Hepatocyte (in vitro differentiated cells): ENCODE measurements around the gene RABGAP1. TPM values are rescaled to one million over a fixed set of nuclear protein-coding genes. Genes with fewer than 3 reads are reported as not detected.

ENCODE experiments used
- DNase-seq: peaks from one replicate; pipeline ENCODE4 v3.0.0-alpha.2; 2016; ENCODE audit warnings: low spot score
- H2AFZ ChIP-seq: fragments of 200-600 bp; sonication (generic); 2 replicates; pipeline ENCODE4 v1.6.0; 2016; ENCODE audit warnings: antibody characterized with exemption, mild to moderate bottlenecking
- H3K27ac ChIP-seq: fragments of 200-600 bp; sonication (generic); 2 replicates; pipeline ENCODE4 v1.5.1; 2016; ENCODE audit warnings: mild to moderate bottlenecking
- H3K27me3 ChIP-seq: fragments of 200-600 bp; sonication (generic); 2 replicates; pipeline ENCODE4 v1.6.1; 2016
- H3K36me3 ChIP-seq: fragments of 200-600 bp; sonication (generic); replicated peaks from 2 replicates; pipeline ENCODE4 v1.5.1; 2016; ENCODE audit warnings: low read depth; ENCODE audit not compliant: insufficient read depth
- H3K4me1 ChIP-seq: fragments of 200-600 bp; sonication (generic); 2 replicates; pipeline ENCODE4 v1.5.1; 2016; ENCODE audit warnings: mild to moderate bottlenecking, moderate library complexity; ENCODE audit not compliant: insufficient read depth
- H3K4me2 ChIP-seq: fragments of 200-600 bp; sonication (generic); 2 replicates; pipeline ENCODE4 v1.6.0; 2016
- H3K4me3 ChIP-seq: fragments of 200-600 bp; sonication (generic); 2 replicates; pipeline ENCODE4 v1.5.1; 2016; ENCODE audit warnings: mild to moderate bottlenecking
- H3K79me2 ChIP-seq: fragments of 200-600 bp; sonication (generic); 2 replicates; pipeline ENCODE4 v1.6.0; 2017; ENCODE audit warnings: mild to moderate bottlenecking
- H3K9me2 ChIP-seq: fragments of 200-600 bp; sonication (generic); replicated peaks from 2 replicates; pipeline ENCODE4 v1.6.0; 2017; ENCODE audit warnings: mild to moderate bottlenecking; ENCODE audit not compliant: insufficient read depth
- H3K9me3 ChIP-seq: fragments of 200-600 bp; sonication (generic); 2 replicates; pipeline ENCODE4 v1.5.1; 2016; ENCODE audit warnings: low read depth, mild to moderate bottlenecking
- H4K20me1 ChIP-seq: fragments of 200-600 bp; sonication (generic); 2 replicates; pipeline ENCODE4 v1.6.0; 2016; ENCODE audit warnings: mild to moderate bottlenecking; ENCODE audit not compliant: insufficient read depth, poor library complexity, severe bottlenecking
- EZH2 ChIP-seq: fragments of 200-600 bp; sonication (generic); IDR thresholded peaks from 2 replicates; pipeline ENCODE4 v1.6.1; 2016; ENCODE audit warnings: antibody characterized with exemption, mild to moderate bottlenecking, borderline replicate concordance
- EZH2phosphoT487 ChIP-seq: fragments of 200-600 bp; sonication (generic); IDR thresholded peaks from one replicate; pipeline ENCODE4 v1.6.1; 2018; ENCODE audit warnings: antibody characterized with exemption, mild to moderate bottlenecking, low read depth, moderate library complexity; ENCODE audit not compliant: unreplicated experiment, severe bottlenecking
- WGBS: methylation state at CpG from one replicate; pipeline ENCODE4 v1.1.6; 2016; ENCODE audit warnings: low lambda C conversion rate; ENCODE audit errors: missing lambda C conversion rate; 5-methylcytosine and 5-hydroxymethylcytosine counted together
- polyA plus RNA-seq: library from polyadenylated mRNA; unstranded; fragments of >200 nt; fragmentation: Nextera tagmentation; extraction: Ambion mirVana; gene quantifications from 2 replicates; pipeline ENCODE4 v1.2.1, GENCODE V29; 2016
- total RNA-seq: library from RNA; depleted of rRNA; stranded (reverse); fragments of >200 nt; gene quantifications from 2 replicates; pipeline ENCODE4 v1.2.3, GENCODE V29; 2014
- TF ChIP-seq, protein P1 (sequence below): fragments of 200-600 bp; sonication (generic); IDR thresholded peaks from 2 replicates; pipeline ENCODE4 v1.5.1; 2016; ENCODE audit warnings: antibody characterized with exemption, mild to moderate bottlenecking; ENCODE audit not compliant: poor library complexity

The RABGAP1 gene
- total and polyA plus RNA-seq, 2 experiments from 2014 or later, result 26.8 to 58.4 TPM

DNA sequence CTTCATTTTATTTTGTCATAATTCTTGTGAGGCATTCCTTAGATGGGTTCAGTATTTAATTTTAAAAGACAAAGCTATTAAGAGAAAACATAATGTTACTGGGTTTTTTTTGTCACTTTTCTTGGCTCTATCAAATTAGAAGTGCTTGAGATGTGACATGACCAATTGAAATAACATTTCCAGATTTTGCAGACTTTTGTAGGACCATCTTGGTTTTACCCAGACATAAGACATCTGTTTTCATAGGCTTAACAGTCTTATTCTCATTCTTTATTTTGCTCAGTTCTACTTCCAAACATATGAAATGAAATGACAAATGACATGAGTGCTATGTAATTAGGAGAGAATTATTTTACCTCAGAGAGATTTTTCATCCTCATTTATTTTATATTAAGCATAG is 112.2 kb downstream of the RABGAP1 start:
- H3K4me3 ChIP-seq, result no peak overlapping the region
- H3K4me2 ChIP-seq, result no peak overlapping the region
- H3K4me1 ChIP-seq, result peaks cover 16% of the 10 kb centered on the region
- no peaks in the 10 kb centered on the region for H3K9me3 ChIP-seq
- no peaks in the 10 kb centered on the region for H3K27me3 ChIP-seq
- H3K79me2 ChIP-seq, result peaks cover 9% of the 10 kb centered on the region
- H3K27ac ChIP-seq, result no peak overlapping the region
- H3K9me2 ChIP-seq, result no peaks in the 10 kb centered on the region
- TF ChIP-seq EZH2, result no peak
- no peak for TF ChIP-seq EZH2phosphoT487
- TF ChIP-seq, protein P1, sequence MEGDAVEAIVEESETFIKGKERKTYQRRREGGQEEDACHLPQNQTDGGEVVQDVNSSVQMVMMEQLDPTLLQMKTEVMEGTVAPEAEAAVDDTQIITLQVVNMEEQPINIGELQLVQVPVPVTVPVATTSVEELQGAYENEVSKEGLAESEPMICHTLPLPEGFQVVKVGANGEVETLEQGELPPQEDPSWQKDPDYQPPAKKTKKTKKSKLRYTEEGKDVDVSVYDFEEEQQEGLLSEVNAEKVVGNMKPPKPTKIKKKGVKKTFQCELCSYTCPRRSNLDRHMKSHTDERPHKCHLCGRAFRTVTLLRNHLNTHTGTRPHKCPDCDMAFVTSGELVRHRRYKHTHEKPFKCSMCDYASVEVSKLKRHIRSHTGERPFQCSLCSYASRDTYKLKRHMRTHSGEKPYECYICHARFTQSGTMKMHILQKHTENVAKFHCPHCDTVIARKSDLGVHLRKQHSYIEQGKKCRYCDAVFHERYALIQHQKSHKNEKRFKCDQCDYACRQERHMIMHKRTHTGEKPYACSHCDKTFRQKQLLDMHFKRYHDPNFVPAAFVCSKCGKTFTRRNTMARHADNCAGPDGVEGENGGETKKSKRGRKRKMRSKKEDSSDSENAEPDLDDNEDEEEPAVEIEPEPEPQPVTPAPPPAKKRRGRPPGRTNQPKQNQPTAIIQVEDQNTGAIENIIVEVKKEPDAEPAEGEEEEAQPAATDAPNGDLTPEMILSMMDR, result no peak
- no peak overlapping the region for H2AFZ ChIP-seq
- DNase-seq, result no peak
- H3K36me3 ChIP-seq, result no peaks in the 10 kb centered on the region
- no peaks in the 10 kb centered on the region for H4K20me1 ChIP-seq

- H3K9me3 ChIP-seq, result no peaks in the 10 kb centered on the region
- peaks cover 9% of the 10 kb centered on the region for H3K79me2 ChIP-seq
- H3K4me2 ChIP-seq, result no peak overlapping the region
- peaks cover 11% of the 10 kb centered on the region for H3K4me1 ChIP-seq
- H3K36me3 ChIP-seq, result no peaks in the 10 kb centered on the region
- H3K27ac ChIP-seq, result no peak overlapping the region
- no peaks in the 10 kb centered on the region for H3K9me2 ChIP-seq
- H4K20me1 ChIP-seq, result no peaks in the 10 kb centered on the region
- no peak for DNase-seq
- no peaks in the 10 kb centered on the region for H3K27me3 ChIP-seq
- H3K4me3 ChIP-seq, result no peak overlapping the region
- no peak for TF ChIP-seq EZH2phosphoT487
- no peak for TF ChIP-seq EZH2
- TF ChIP-seq, protein P1, result no peak
- no peak overlapping the region for H2AFZ ChIP-seq
- WGBS, result 67% methylated on average over 2 of the region's 2 CpGs
These were observed 112.9 kb downstream of the RABGAP1 start for GRCh38 chr9:123053711-123054110.

DNA sequence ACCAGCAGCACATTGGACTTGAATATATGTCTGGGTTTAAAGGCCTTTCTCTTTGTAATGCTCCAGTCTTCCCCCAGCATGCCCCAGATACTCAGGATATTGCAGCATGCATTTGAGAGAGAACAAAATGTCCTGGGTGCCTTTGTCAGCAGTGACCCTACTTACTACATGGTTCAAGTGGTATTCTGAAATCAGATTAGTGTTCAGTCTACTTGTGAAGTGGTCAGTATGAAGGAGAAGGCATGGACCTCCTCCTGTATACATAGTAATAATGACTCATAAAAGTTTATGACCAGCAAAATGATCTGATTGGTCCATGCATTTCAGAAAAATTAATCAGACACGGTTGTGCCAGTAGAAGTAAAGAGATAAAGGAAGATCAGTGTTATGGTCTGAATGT is 118.0 kb downstream of the RABGAP1 start:
- no peak overlapping the region for H3K4me3 ChIP-seq
- no peaks in the 10 kb centered on the region for H3K4me1 ChIP-seq
- no peaks in the 10 kb centered on the region for H3K27me3 ChIP-seq
- H3K36me3 ChIP-seq, result no peaks in the 10 kb centered on the region
- no peak for DNase-seq
- H3K9me2 ChIP-seq, result no peaks in the 10 kb centered on the region
- WGBS, result 64% methylated on average over 1 of the region's 1 CpG
- no peaks in the 10 kb centered on the region for H4K20me1 ChIP-seq
- H3K9me3 ChIP-seq, result no peaks in the 10 kb centered on the region
- no peak for TF ChIP-seq EZH2
- TF ChIP-seq, protein P1, result no peak
- no peak for TF ChIP-seq EZH2phosphoT487
- no peak overlapping the region for H2AFZ ChIP-seq
- H3K79me2 ChIP-seq, result peaks cover 6% of the 10 kb centered on the region
- no peak overlapping the region for H3K4me2 ChIP-seq
- peak overlapping the region; percentile 36 for H3K27ac ChIP-seq
